HepG2 (cell line): ENCODE data around the gene SLC24A5. TPM values are rescaled to one million over a fixed set of nuclear protein-coding genes. Genes with fewer than 3 reads are reported as not detected.

Experiments used
- ATAC-seq: fragments of 200-7000 bp; cut with Tn5 transposase; 3 replicates; pipeline ENCODE4 v1.9.1; 2020; ENCODE audit warnings: mild to moderate bottlenecking, moderate library complexity
- BruUV-seq: library from RNA; stranded (reverse); fragments of 400-500 nt; replicated peaks from 2 replicates; lab custom pipeline; 2021; lab: Mats Ljungman, UMichigan
- CTCF ChIA-PET: fragments of 300-600 bp; formaldehyde crosslinking; extraction: SDS; loops from one replicate; lab custom pipeline; 2021; ENCODE audit warnings: low total read pairs, inconsistent platforms, low intra/inter-chr PET ratio; lab: Yijun Ruan, JAX
- POLR2A ChIA-PET: fragments of 350-600 bp; sonication (Branson Sonifier 250); formaldehyde crosslinking; loops from one replicate; lab custom pipeline; 2020; ENCODE audit warnings: antibody characterized with exemption, inconsistent platforms; lab: Yijun Ruan, JAX
- DNase-seq: peaks from one replicate; pipeline ENCODE4 v3.0.0-alpha.2; 2015; ENCODE audit warnings: low spot score
- FAIRE-seq: peaks from 3 replicates; lab custom pipeline; 2011; peaks lifted over from hg19 to GRCh38; lab: Jason Lieb, UNC
- H2AFZ ChIP-seq: one replicate; pipeline ENCODE4 v1.6.1; 2011; ENCODE audit warnings: low read length, inconsistent platforms
- H3K27ac ChIP-seq: fragments of 300-600 bp; 3 replicates; pipeline ENCODE4 v1.8.0; 2011; ENCODE audit warnings: mixed run types, mild to moderate bottlenecking, mixed read lengths, low read length, inconsistent platforms; ENCODE audit not compliant: insufficient read depth; ENCODE audit errors: extremely low read length
- H3K27me3 ChIP-seq, 2 experiments: fragments of 200-600 bp in 1 of 2; 2 replicates in 1 of 2; 3 replicates in 1 of 2; pipeline versions ENCODE4 v1.6.0 to v1.8.0; 2011; ENCODE audit warnings: low read length in 2 of 2, mild to moderate bottlenecking in 2 of 2, moderate library complexity in 2 of 2, inconsistent platforms in 1 of 2; ENCODE audit not compliant: insufficient read depth in 2 of 2, control insufficient read depth in 1 of 2
- H3K36me3 ChIP-seq, 2 experiments: fragments of 200-600 bp in 1 of 2; replicated peaks in 1 of 2; 2 replicates in 1 of 2; 3 replicates in 1 of 2; pipeline versions ENCODE4 v1.5.1 to v1.8.0; 2011; ENCODE audit warnings: low read length in 2 of 2, inconsistent platforms in 1 of 2; ENCODE audit not compliant: insufficient read depth in 2 of 2, control insufficient read depth in 1 of 2
- H3K4me1 ChIP-seq: 2 replicates; pipeline ENCODE4 v1.5.1; 2012; ENCODE audit warnings: low read length, inconsistent platforms; ENCODE audit not compliant: insufficient read depth
- H3K4me2 ChIP-seq: 2 replicates; pipeline ENCODE4 v1.6.0; 2011; ENCODE audit warnings: low read depth, low read length, inconsistent platforms
- H3K4me3 ChIP-seq, 3 experiments: fragments of 200-600 bp in 1 of 3; sonication (generic), shearing (Covaris generic) in 1 of 3; replicated peaks in 1 of 3; 2 replicates each; pipeline ENCODE4 v1.5.1; 2011 to 2016; ENCODE audit warnings: low read length in 3 of 3, inconsistent platforms in 2 of 3, low read depth in 2 of 3, mild to moderate bottlenecking in 2 of 3, control low read depth in 1 of 3, mixed read lengths in 1 of 3; ENCODE audit not compliant: insufficient read depth in 1 of 3
- H3K79me2 ChIP-seq: one replicate; pipeline ENCODE4 v1.6.1; 2011; ENCODE audit warnings: low read length, inconsistent platforms; ENCODE audit not compliant: insufficient read depth
- H3K9ac ChIP-seq: 2 replicates; pipeline ENCODE4 v1.6.0; 2011; ENCODE audit warnings: mild to moderate bottlenecking, low read depth, low read length, inconsistent platforms; ENCODE audit not compliant: insufficient read depth
- H3K9me3 ChIP-seq: 2 replicates; pipeline ENCODE4 v1.5.1; 2012; ENCODE audit warnings: mild to moderate bottlenecking, low read length
- H4K20me1 ChIP-seq: 2 replicates; pipeline ENCODE4 v1.6.0; 2011; ENCODE audit warnings: inconsistent platforms, mild to moderate bottlenecking, low read length, moderate library complexity; ENCODE audit not compliant: insufficient read depth
- MXD1 ChIP-seq: sonication (generic); formaldehyde crosslinking; IDR thresholded peaks from 2 replicates; pipeline ENCODE4 v1.4.0; 2020; ENCODE audit warnings: mild to moderate bottlenecking, missing genetic modification reagents
- NCOR1 ChIP-seq: fragments of 200-600 bp; sonication (generic); IDR thresholded peaks from 2 replicates; pipeline ENCODE4 v1.7.0; 2017; ENCODE audit warnings: antibody characterized with exemption, low read length, borderline replicate concordance
- NFATC3 ChIP-seq: sonication (generic); formaldehyde crosslinking; IDR thresholded peaks from 2 replicates; pipeline ENCODE4 v1.5.1; 2020; ENCODE audit warnings: mild to moderate bottlenecking, missing genetic modification reagents
- NFE2L2 ChIP-seq: fragments of 150-350 bp; IDR thresholded peaks from 2 replicates; pipeline ENCODE4 v1.6.1; 2014; ENCODE audit warnings: low read length
- NKX3-1 ChIP-seq: sonication (generic); formaldehyde crosslinking; IDR thresholded peaks from 2 replicates; pipeline ENCODE4 v1.5.0; 2020; ENCODE audit warnings: missing genetic modification reagents
- REXO4 ChIP-seq: sonication (generic); formaldehyde crosslinking; IDR thresholded peaks from 2 replicates; pipeline ENCODE4 v1.8.0; 2022; ENCODE audit warnings: missing genetic modification reagents, mild to moderate bottlenecking, borderline replicate concordance
- U2AF1 ChIP-seq: fragments of 200-400 bp; formaldehyde crosslinking; optimal IDR thresholded peaks from 2 replicates; pipeline ENCODE3; 2017; ENCODE audit warnings: mild to moderate bottlenecking, low read depth, low read length
- XRCC5 ChIP-seq: fragments of 200-400 bp; formaldehyde crosslinking; optimal IDR thresholded peaks from 2 replicates; pipeline ENCODE3; 2017; ENCODE audit warnings: mild to moderate bottlenecking, low read length
- ZBTB20 ChIP-seq: sonication (generic); formaldehyde crosslinking; IDR thresholded peaks from 2 replicates; pipeline ENCODE4 v1.8.1; 2023; ENCODE audit warnings: missing genetic modification reagents, low read depth, mild to moderate bottlenecking, borderline replicate concordance
- ZFP41 ChIP-seq: sonication (generic); formaldehyde crosslinking; IDR thresholded peaks from 2 replicates; pipeline ENCODE4 v1.4.0; 2020; ENCODE audit warnings: mild to moderate bottlenecking, missing genetic modification reagents, borderline replicate concordance
- ZNF143 ChIP-seq: sonication (generic); formaldehyde crosslinking; IDR thresholded peaks from 2 replicates; pipeline ENCODE4 v1.4.0; 2020; ENCODE audit warnings: missing genetic modification reagents
- ZNF431 ChIP-seq: sonication (generic); formaldehyde crosslinking; IDR thresholded peaks from 2 replicates; pipeline ENCODE4 v1.9.0; 2022; ENCODE audit warnings: missing genetic modification reagents, low read depth, mild to moderate bottlenecking, borderline replicate concordance
- ZZZ3 ChIP-seq: sonication (generic); formaldehyde crosslinking; IDR thresholded peaks from 2 replicates; pipeline ENCODE4 v1.4.0; 2020; ENCODE audit warnings: missing genetic modification reagents, mild to moderate bottlenecking, borderline replicate concordance
- WGBS: methylation state at CpG from one replicate; pipeline ENCODE4 v1.1.6; 2017; ENCODE audit warnings: low lambda C conversion rate; 5-methylcytosine and 5-hydroxymethylcytosine counted together
- in situ Hi-C: cut with HindIII; loops from 2 replicates; pipeline ENCODE4 v1.10.0; 2017; ENCODE audit warnings: low pct_unique_long_range_greater_than_20kb; ENCODE audit not compliant: extremely low pct_ligation_motif_present
- intact Hi-C: fragments of 100-400 bp; cut with micrococcal nuclease; formaldehyde crosslinking; loops from one replicate; pipeline ENCODE4 v1.10.0; 2022; ENCODE audit not compliant: unreplicated experiment
- polyA plus RNA-seq, 8 experiments: library from polyadenylated mRNA; depleted of rRNA in 3 of 8; stranded (reverse) in 7 of 8; unstranded in 1 of 8; fragments of >200 nt; fragmentation: Illumina TruSeq in 4 of 8; extraction: Trizol in 4 of 8; gene quantifications; 2 replicates each; pipeline versions ENCODE4 v1.2.1 to v1.2.3, GENCODE V29; 2011 to 2016; ENCODE audit warnings: low read depth in 4 of 8, missing spikeins in 1 of 8, mixed read lengths in 1 of 8; ENCODE audit not compliant: insufficient read depth in 1 of 8
- total RNA-seq, 5 experiments: library from RNA; depleted of rRNA; stranded (reverse); fragments of >200 nt; fragmentation: Illumina TruSeq; extraction: Trizol; gene quantifications; 2 replicates each; pipeline ENCODE4 v1.2.3, GENCODE V29; 2016; ENCODE audit warnings: low read depth in 1 of 5
- TF ChIP-seq, protein P1 (sequence below): fragments of 450-650 bp; IDR thresholded peaks from 2 replicates; pipeline ENCODE4 v1.6.1; 2016
- TF ChIP-seq, protein P2 (sequence below): IDR thresholded peaks from 2 replicates; pipeline ENCODE4 v1.6.1; 2016

The SLC24A5 gene
- total and polyA plus RNA-seq, 2 of the 13 experiments (the other 11 are each of a cell fraction or from before 2014, with no cell fraction given): not detected

- Histone ChIP-seq H4K20me1 (no peaks in the 10 kb centered on the region), H3K27me3 (no peaks in the 10 kb centered on the region), H3K27ac (no peak overlapping the region), H3K4me2 (no peak overlapping the region), H3K36me3 (no peaks in the 10 kb centered on the region), H3K9me3 (no peaks in the 10 kb centered on the region), H3K79me2 (no peaks in the 10 kb centered on the region), H3K4me3 (no peak overlapping the region), H3K9ac (no peak overlapping the region), H2AFZ (no peak overlapping the region), H3K4me1 (no peaks in the 10 kb centered on the region; the same call in 1 of the 2 replicates)
- BruUV-seq: no TSS peak
- WGBS: 7% methylated on average over 6 of the region's 6 CpGs
- POLR2A ChIA-PET: no interaction called here
- CTCF ChIA-PET: no interaction called here
- intact Hi-C loops: no loop called here
- DNase-seq (no peak), FAIRE-seq (no peak), ATAC-seq (no peak)
- TF ChIP-seq ZNF431 (CRISPR knock-in tag) (no peak), NKX3-1 (CRISPR knock-in tag) (no peak)
- in situ Hi-C loops: no loop called here
Measured at GRCh38 chr15:48101376-48101961, 19.3 kb upstream of the SLC24A5 start.

- Histone ChIP-seq H3K9ac (no peak overlapping the region), H3K27me3 (no peaks in the 10 kb centered on the region), H3K4me2 (no peak overlapping the region), H3K4me1 (no peaks in the 10 kb centered on the region; the same call in 1 of the 2 replicates), H3K4me3 (no peak overlapping the region), H3K79me2 (no peaks in the 10 kb centered on the region), H4K20me1 (no peaks in the 10 kb centered on the region), H3K36me3 (no peaks in the 10 kb centered on the region), H3K27ac (no peak overlapping the region), H2AFZ (no peak overlapping the region), H3K9me3 (no peaks in the 10 kb centered on the region)
- POLR2A ChIA-PET: no interaction called here
- FAIRE-seq (no peak), DNase-seq (no peak), ATAC-seq (no peak)
- intact Hi-C loops (no loop called here), in situ Hi-C loops (no loop called here)
- 1% methylated on average over 6 of the region's 6 CpGs for WGBS
- no TSS peak for BruUV-seq
- CTCF ChIA-PET: no interaction called here
- TF ChIP-seq, protein P1, sequence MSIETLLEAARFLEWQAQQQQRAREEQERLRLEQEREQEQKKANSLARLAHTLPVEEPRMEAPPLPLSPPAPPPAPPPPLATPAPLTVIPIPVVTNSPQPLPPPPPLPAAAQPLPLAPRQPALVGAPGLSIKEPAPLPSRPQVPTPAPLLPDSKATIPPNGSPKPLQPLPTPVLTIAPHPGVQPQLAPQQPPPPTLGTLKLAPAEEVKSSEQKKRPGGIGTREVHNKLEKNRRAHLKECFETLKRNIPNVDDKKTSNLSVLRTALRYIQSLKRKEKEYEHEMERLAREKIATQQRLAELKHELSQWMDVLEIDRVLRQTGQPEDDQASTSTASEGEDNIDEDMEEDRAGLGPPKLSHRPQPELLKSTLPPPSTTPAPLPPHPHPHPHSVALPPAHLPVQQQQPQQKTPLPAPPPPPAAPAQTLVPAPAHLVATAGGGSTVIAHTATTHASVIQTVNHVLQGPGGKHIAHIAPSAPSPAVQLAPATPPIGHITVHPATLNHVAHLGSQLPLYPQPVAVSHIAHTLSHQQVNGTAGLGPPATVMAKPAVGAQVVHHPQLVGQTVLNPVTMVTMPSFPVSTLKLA: no peak
- TF ChIP-seq ZZZ3 (CRISPR knock-in tag) (no peak), ZFP41 (CRISPR knock-in tag) (no peak), NFE2L2 (no peak), REXO4 (CRISPR knock-in tag) (no peak), NFATC3 (no peak), MXD1 (CRISPR knock-in tag) (no peak), ZNF143 (CRISPR knock-in tag) (no peak), U2AF1 (no peak), ZBTB20 (CRISPR knock-in tag) (no peak), NCOR1 (no peak), XRCC5 (no peak)
- TF ChIP-seq, protein P2, sequence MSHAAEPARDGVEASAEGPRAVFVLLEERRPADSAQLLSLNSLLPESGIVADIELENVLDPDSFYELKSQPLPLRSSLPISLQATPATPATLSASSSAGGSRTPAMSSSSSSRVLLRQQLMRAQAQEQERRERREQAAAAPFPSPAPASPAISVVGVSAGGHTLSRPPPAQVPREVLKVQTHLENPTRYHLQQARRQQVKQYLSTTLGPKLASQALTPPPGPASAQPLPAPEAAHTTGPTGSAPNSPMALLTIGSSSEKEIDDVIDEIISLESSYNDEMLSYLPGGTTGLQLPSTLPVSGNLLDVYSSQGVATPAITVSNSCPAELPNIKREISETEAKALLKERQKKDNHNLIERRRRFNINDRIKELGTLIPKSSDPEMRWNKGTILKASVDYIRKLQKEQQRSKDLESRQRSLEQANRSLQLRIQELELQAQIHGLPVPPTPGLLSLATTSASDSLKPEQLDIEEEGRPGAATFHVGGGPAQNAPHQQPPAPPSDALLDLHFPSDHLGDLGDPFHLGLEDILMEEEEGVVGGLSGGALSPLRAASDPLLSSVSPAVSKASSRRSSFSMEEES: no peak
Measured at GRCh38 chr15:48102167-48102566, 18.6 kb upstream of the SLC24A5 start.
